ENCODE data around the gene NCSTN.

NCSTN gene

GRCh38 chr1:160342953-160343869, at the start of gene NCSTN, which contains the start of gene COPA:
Gene NCSTN (plus strand): TSS chr1:160343383. CDS start chr1:160343397, 14 bp downstream.
Gene COPA (minus strand): TSS chr1:160343250. CDS start chr1:160343170, 80 bp downstream.
- H3K27me3 ChIP-seq (ENCODE audit: control insufficient read depth, insufficient read depth, low read length): no peaks in the 10 kb centered on the region
- H3K9me3 ChIP-seq (ENCODE audit: control insufficient read depth, low read length): no peaks in the 10 kb centered on the region
- peak within 1 kb of the TSS; percentile 47 for H3K9ac ChIP-seq
- H3K27ac ChIP-seq: peak within 1 kb of the TSS; percentile 75
- H3K4me1 ChIP-seq: peaks cover 2% of the 10 kb centered on the region
- H3K36me3 ChIP-seq (ENCODE audit: control insufficient read depth, insufficient read depth, low read length): no peaks in the 10 kb centered on the region
- TF ChIP-seq, protein P1, sequence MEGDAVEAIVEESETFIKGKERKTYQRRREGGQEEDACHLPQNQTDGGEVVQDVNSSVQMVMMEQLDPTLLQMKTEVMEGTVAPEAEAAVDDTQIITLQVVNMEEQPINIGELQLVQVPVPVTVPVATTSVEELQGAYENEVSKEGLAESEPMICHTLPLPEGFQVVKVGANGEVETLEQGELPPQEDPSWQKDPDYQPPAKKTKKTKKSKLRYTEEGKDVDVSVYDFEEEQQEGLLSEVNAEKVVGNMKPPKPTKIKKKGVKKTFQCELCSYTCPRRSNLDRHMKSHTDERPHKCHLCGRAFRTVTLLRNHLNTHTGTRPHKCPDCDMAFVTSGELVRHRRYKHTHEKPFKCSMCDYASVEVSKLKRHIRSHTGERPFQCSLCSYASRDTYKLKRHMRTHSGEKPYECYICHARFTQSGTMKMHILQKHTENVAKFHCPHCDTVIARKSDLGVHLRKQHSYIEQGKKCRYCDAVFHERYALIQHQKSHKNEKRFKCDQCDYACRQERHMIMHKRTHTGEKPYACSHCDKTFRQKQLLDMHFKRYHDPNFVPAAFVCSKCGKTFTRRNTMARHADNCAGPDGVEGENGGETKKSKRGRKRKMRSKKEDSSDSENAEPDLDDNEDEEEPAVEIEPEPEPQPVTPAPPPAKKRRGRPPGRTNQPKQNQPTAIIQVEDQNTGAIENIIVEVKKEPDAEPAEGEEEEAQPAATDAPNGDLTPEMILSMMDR (IDR thresholded peaks at IDR 0.05): peak; percentile 15
- H3K4me3 ChIP-seq (ENCODE audit: low read depth, low read length): peak within 1 kb of the TSS; percentile 97
- H3K79me2 ChIP-seq: peaks cover 11% of the 10 kb centered on the region
- H3K4me2 ChIP-seq (ENCODE audit: low read length): peak within 1 kb of the TSS; percentile 93
- peak within 1 kb of the TSS; percentile 91 for H2AFZ ChIP-seq

- Histone ChIP-seq H3K4me2 (ENCODE audit: low read length) (no peak overlapping the region), H3K79me2 (no peaks in the 10 kb centered on the region), H3K9me3 (ENCODE audit: control insufficient read depth, low read length) (no peaks in the 10 kb centered on the region), H3K27ac (no peak overlapping the region), H3K4me3 (ENCODE audit: low read depth, low read length) (no peak overlapping the region), H2AFZ (no peak overlapping the region), H3K27me3 (ENCODE audit: control insufficient read depth, insufficient read depth, low read length) (no peaks in the 10 kb centered on the region), H3K4me1 (no peaks in the 10 kb centered on the region), H3K9ac (no peak overlapping the region), H3K36me3 (ENCODE audit: control insufficient read depth, insufficient read depth, low read length) (no peaks in the 10 kb centered on the region)
- TF ChIP-seq, protein P1 (IDR thresholded peaks at IDR 0.05): no peak
These were observed 47.1 kb upstream of the NCSTN start for GRCh38 chr1:160296036-160296435.

DNA sequence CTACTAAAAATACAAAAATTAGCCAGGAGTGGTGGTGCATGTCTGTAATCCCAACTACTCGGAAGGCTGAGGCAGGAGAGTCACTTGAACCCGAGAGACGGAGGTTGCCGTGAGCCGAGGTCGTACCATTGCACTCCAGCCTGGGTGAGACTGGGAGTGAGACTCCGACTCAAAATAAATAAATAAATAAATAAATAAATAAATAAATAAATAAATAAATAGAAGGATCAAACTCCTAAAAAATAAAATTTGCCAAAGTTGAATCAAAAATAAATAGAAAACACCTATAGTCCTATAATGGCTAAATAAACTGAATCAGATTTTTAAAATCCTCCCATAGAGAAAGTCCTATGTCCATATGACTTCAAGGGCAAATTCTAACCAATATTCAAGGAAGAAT, 43.0 kb upstream of the NCSTN start:
- no peaks in the 10 kb centered on the region for H3K36me3 ChIP-seq (ENCODE audit: control insufficient read depth, insufficient read depth, low read length)
- TF ChIP-seq, protein P1 (IDR thresholded peaks at IDR 0.05): no peak
- no peaks in the 10 kb centered on the region for H3K9me3 ChIP-seq (ENCODE audit: control insufficient read depth, low read length)
- no peak overlapping the region for H2AFZ ChIP-seq
- no peak overlapping the region for H3K4me2 ChIP-seq (ENCODE audit: low read length)
- H3K27ac ChIP-seq: no peak overlapping the region
- H3K4me1 ChIP-seq: no peaks in the 10 kb centered on the region
- no peaks in the 10 kb centered on the region for H3K79me2 ChIP-seq
- H3K27me3 ChIP-seq (ENCODE audit: control insufficient read depth, insufficient read depth, low read length): no peaks in the 10 kb centered on the region
- H3K9ac ChIP-seq: no peak overlapping the region
- no peak overlapping the region for H3K4me3 ChIP-seq (ENCODE audit: low read depth, low read length)

DNA sequence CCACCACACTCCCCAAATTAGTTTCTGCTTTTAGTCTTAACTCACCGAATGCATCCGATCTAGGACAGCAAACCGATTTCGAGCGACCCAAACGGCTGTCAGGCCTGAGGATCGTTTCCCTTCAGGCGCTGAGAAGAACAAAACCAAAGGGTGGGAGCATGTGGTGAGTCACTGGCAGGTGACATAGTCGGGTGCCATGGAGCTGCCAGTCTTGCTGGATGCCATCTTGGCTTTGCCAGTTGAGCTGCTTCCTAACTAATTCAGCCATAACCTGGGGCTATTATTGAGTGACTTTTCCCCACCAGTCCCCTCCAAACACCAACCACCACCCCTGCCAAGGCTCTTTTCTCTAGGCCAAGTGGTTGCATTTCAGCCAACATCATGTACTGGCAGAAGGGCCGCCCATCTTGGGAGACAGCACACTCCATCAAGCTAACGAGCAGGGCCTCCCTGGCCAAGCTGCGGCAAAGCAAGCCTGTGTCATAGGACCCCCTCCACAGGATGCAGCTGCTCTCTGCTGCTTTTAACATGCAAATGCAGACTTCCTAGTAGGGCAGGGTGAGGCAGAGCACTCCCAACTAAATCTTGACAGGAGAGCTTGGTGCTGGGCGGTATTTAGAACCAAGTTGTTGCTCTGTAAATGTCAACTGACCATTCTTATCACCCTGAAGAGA, 35.9 kb upstream of the NCSTN start:
- Histone ChIP-seq H3K9me3 (ENCODE audit: control insufficient read depth, low read length) (no peaks in the 10 kb centered on the region), H3K27ac (no peak overlapping the region), H3K79me2 (no peaks in the 10 kb centered on the region), H3K4me1 (no peaks in the 10 kb centered on the region), H3K4me2 (ENCODE audit: low read length) (no peak overlapping the region), H3K9ac (no peak overlapping the region), H3K36me3 (ENCODE audit: control insufficient read depth, insufficient read depth, low read length) (no peaks in the 10 kb centered on the region), H2AFZ (no peak overlapping the region), H3K4me3 (ENCODE audit: low read depth, low read length) (no peak overlapping the region), H3K27me3 (ENCODE audit: control insufficient read depth, insufficient read depth, low read length) (no peaks in the 10 kb centered on the region)
- TF ChIP-seq, protein P1 (IDR thresholded peaks at IDR 0.05): no peak
